Measurements from ENCODE around the gene HINT3.

DNA sequence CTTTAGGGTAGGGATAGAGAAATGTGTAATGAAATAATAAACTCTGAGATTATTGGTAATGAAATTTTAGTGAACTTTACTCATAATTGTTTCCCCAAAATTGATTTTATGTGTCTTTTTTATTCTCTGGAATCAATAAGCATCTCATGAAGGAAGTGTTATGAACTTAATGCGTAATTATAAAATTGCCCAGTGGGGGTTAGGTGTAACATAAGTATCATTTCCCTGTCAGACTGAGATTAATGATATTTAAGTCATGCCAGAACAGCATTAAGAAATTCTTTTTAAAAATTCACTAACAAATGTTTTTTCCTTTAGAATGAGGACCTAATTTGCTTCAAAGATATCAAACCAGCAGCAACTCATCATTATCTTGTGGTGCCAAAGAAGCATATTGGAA, 10.0 kb downstream of the HINT3 start:
- TF ChIP-seq CTCF (conservative IDR thresholded peaks at IDR 0.05) (no peak), EZH2 (IDR thresholded peaks at IDR 0.05; ENCODE audit: low read depth) (no peak)

Data from PC-9 (cell line).